Dendritic cell treated with granulocyte-macrophage colony-stimulating factor and Interleukin-4, amounts not matched to agents 40 ng/mL and 50 ng/mL, for 4 days (primary cell): ENCODE results near the gene KLHL33.

Experiments
- H3K27ac Mint-ChIP-seq: one replicate; pipeline ENCODE4 v1.8.0; 2022; ENCODE audit warnings: mild to moderate bottlenecking, mixed read lengths
- H3K27me3 Mint-ChIP-seq: one replicate; pipeline ENCODE4 v1.8.0; 2022; ENCODE audit warnings: mild to moderate bottlenecking, mixed read lengths
- H3K36me3 Mint-ChIP-seq: one replicate; pipeline ENCODE4 v1.8.0; 2022; ENCODE audit warnings: low read depth, mixed read lengths
- H3K4me1 Mint-ChIP-seq: one replicate; pipeline ENCODE4 v1.8.0; 2022; ENCODE audit warnings: low read depth, mixed read lengths
- H3K4me3 Mint-ChIP-seq: one replicate; pipeline ENCODE4 v1.8.0; 2022; ENCODE audit warnings: mild to moderate bottlenecking, moderate library complexity, mixed read lengths
- H3K9me3 Mint-ChIP-seq: one replicate; pipeline ENCODE4 v1.8.0; 2022; ENCODE audit warnings: mixed read lengths
- intact Hi-C: fragments of 100-400 bp; cut with micrococcal nuclease; formaldehyde crosslinking; loops from one replicate; pipeline ENCODE4 v1.15.0; 2022

KLHL33 gene

DNA sequence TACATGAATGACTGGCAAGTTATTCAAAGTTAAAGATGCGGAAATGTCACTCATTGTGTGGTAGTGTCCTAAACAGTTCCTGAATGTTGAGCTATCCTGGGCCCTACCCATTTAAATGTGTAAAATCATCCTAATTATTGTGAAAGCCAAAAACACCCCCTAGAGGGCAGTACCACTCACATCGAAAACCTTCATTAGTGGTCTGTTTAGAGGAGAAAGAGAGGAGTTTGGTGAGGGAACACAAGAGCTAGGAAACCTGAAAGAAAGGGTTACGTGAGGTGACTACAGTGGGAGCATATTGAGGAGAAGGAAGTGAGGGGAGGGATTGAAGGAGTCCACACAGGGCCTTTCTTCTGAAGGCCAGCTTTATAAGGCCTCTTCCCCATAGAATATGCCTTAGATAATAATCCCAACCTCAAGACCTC lies 20.2 kb downstream of the KLHL33 start:
- H3K9me3 Mint-ChIP-seq, result no peaks in the 10 kb centered on the region
- H3K4me3 Mint-ChIP-seq, result no peak overlapping the region
- intact Hi-C loops, result loop anchor here (10.0 kb wide), 1 partner anchor 71 kb away; the partner anchor contains the start of gene PARP2
- H3K27me3 Mint-ChIP-seq, result no peaks in the 10 kb centered on the region
- H3K4me1 Mint-ChIP-seq, result peaks cover 46% of the 10 kb centered on the region
- peaks cover 23% of the 10 kb centered on the region for H3K36me3 Mint-ChIP-seq
- H3K27ac Mint-ChIP-seq, result peak overlapping the region; percentile 57

DNA sequence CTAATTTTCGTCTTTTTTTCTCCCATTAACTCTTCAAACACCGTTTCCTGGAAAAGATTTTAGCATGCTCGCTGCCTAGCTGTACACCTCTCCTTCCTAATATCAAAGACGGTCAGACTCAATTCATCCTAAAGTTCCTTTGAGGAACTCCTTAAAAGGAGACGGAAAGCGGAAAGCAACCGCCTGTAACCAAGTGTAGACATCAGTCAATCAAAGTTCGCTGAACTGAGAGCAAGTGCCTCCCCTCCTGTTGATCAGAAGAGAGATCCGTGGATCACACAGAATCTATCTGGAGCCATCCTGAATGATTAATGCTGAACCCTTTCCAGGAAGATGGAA lies 22.3 kb downstream of the KLHL33 start:
- Mint-ChIP-seq H3K4me3 (peak overlapping the region; percentile 95), H3K9me3 (no peaks in the 10 kb centered on the region), H3K27me3 (no peaks in the 10 kb centered on the region), H3K27ac (peak overlapping the region; percentile 92), H3K36me3 (peaks cover 35% of the 10 kb centered on the region), H3K4me1 (peaks cover 47% of the 10 kb centered on the region)
- intact Hi-C loops, result loop anchor here (2.0 to 10.0 kb wide), 4 partner anchors 41 to 274 kb away; partner anchors contain the start of genes ANG, APEX1, OSGEP and PARP2

GRCh38 chr14:20412876-20413743 lies 22.9 kb downstream of the KLHL33 start, which contains the start of gene TEP1:
TEP1 (minus strand) TSS chr14:20413501; CDS start chr14:20408439, 5,062 bp downstream.
- peak within 1 kb of the TSS; percentile 92 for H3K27ac Mint-ChIP-seq
- H3K27me3 Mint-ChIP-seq, result no peaks in the 10 kb centered on the region
- peaks cover 44% of the 10 kb centered on the region for H3K4me1 Mint-ChIP-seq
- intact Hi-C loops, result loop anchor here (2.0 to 10.0 kb wide), 4 partner anchors 42 to 274 kb away; partner anchors contain the start of genes ANG, APEX1, OSGEP and PARP2
- H3K36me3 Mint-ChIP-seq, result peaks cover 41% of the 10 kb centered on the region
- peak within 1 kb of the TSS; percentile 95 for H3K4me3 Mint-ChIP-seq
- no peaks in the 10 kb centered on the region for H3K9me3 Mint-ChIP-seq

GRCh38 chr14:20412411-20412810 lies 23.6 kb downstream of the KLHL33 start:
- intact Hi-C loops, result loop anchor here (2.0 to 10.0 kb wide), 4 partner anchors 42 to 275 kb away; partner anchors contain the start of genes ANG, APEX1, OSGEP and PARP2
- Mint-ChIP-seq H3K4me1 (peaks cover 47% of the 10 kb centered on the region), H3K27me3 (no peaks in the 10 kb centered on the region), H3K36me3 (peaks cover 48% of the 10 kb centered on the region), H3K4me3 (peak overlapping the region; percentile 95), H3K27ac (peak overlapping the region; percentile 92), H3K9me3 (no peaks in the 10 kb centered on the region)

GRCh38 chr14:20409226-20409625 lies 26.7 kb downstream of the KLHL33 start:
- H3K36me3 Mint-ChIP-seq, result peaks cover 80% of the 10 kb centered on the region
- peak overlapping the region; percentile 4 for H3K27ac Mint-ChIP-seq
- intact Hi-C loops, result no loop called here
- H3K9me3 Mint-ChIP-seq, result no peaks in the 10 kb centered on the region
- peaks cover 59% of the 10 kb centered on the region for H3K4me1 Mint-ChIP-seq
- no peaks in the 10 kb centered on the region for H3K27me3 Mint-ChIP-seq
- H3K4me3 Mint-ChIP-seq, result no peak overlapping the region

GRCh38 chr14:20403521-20403920 lies 32.4 kb downstream of the KLHL33 start:
- Mint-ChIP-seq H3K27ac (no peak overlapping the region), H3K4me1 (peaks cover 28% of the 10 kb centered on the region), H3K9me3 (no peaks in the 10 kb centered on the region), H3K4me3 (no peak overlapping the region), H3K36me3 (peaks cover 99% of the 10 kb centered on the region), H3K27me3 (no peaks in the 10 kb centered on the region)
- intact Hi-C loops, result no loop called here

DNA sequence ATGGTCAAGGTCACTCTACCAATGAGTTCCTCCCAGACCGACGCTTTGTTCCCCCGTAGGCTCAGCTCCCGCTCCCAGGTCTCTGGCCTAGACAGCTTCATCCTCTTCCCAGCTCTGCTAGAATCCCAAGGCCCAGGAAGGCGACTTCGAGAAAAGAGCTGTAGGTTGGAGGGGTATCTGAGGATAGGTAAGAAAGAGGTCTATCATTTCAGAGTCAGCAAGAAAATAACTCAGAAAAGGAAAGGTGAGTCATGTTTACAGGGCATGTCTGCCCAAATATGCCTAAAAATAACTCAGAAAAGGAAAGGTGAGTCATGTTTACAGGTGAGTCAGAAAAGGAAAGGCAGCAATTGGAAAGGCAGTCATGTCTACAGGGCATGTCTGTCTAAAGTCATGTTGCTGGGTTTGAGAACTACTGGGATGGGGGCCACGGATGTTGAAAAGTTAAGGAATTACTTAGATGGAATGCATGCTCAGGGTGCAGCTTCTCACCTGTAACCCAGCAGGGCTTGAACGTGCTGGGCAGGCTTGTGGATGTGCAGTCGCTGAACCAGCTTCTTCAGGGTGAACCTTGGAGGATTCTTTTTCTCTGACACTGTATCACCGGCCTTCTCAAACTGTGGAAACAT lies 34.9 kb downstream of the KLHL33 start:
- intact Hi-C loops, result no loop called here
- Mint-ChIP-seq H3K36me3 (peaks cover 95% of the 10 kb centered on the region), H3K4me1 (peaks cover 19% of the 10 kb centered on the region), H3K27me3 (no peaks in the 10 kb centered on the region), H3K9me3 (no peaks in the 10 kb centered on the region), H3K4me3 (no peak overlapping the region), H3K27ac (no peak overlapping the region)

DNA sequence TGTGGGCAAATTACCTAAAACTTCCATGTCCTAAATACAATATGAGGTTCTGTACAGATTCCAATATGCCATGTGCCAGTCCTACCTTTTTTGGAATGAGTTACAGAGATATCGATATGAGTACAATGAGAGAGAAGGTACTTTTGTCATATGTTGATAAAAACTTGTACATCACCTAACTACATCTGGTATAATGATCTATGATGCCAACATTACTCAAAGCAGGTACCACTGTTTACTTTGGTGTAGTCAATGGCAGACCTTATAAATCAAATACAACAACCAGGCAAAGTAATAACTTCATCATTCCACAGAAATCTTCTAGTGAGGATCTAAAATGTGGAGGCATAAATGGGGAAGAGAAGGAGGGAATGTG lies 35.4 kb downstream of the KLHL33 start:
- no peak overlapping the region for H3K4me3 Mint-ChIP-seq
- H3K27ac Mint-ChIP-seq, result no peak overlapping the region
- no peaks in the 10 kb centered on the region for H3K27me3 Mint-ChIP-seq
- intact Hi-C loops, result no loop called here
- H3K4me1 Mint-ChIP-seq, result peaks cover 14% of the 10 kb centered on the region
- H3K36me3 Mint-ChIP-seq, result peaks cover 95% of the 10 kb centered on the region
- H3K9me3 Mint-ChIP-seq, result no peaks in the 10 kb centered on the region

- Mint-ChIP-seq H3K4me1 (peaks cover 6% of the 10 kb centered on the region), H3K27me3 (no peaks in the 10 kb centered on the region), H3K4me3 (no peak overlapping the region), H3K27ac (no peak overlapping the region), H3K9me3 (no peaks in the 10 kb centered on the region), H3K36me3 (peaks cover 95% of the 10 kb centered on the region)
- intact Hi-C loops, result no loop called here
Observed at GRCh38 chr14:20397511-20397910, 38.5 kb downstream of the KLHL33 start.

DNA sequence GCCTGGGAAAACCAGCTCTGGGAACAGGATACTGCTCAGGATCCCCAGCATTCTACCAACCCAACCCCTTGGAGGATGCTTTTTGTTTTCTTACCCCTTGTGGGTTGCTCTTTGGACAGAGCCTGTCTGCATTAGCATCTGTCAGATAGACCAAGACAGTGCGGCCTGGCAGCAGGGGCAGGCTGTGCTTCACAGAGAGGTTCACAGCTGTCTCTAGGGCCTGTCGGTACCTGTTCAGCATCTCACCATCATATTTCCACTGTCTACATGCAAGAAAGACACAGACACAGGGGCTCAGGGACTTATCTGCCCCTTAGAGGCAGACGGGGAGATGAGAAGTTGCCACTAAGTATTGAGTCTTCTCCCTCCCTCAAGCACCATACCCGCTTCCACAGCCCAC lies 44.5 kb downstream of the KLHL33 start:
- Mint-ChIP-seq H3K27me3 (no peaks in the 10 kb centered on the region), H3K4me3 (no peak overlapping the region), H3K36me3 (peaks cover 100% of the 10 kb centered on the region), H3K27ac (no peak overlapping the region), H3K4me1 (peaks cover 24% of the 10 kb centered on the region), H3K9me3 (peaks cover 7% of the 10 kb centered on the region)
- intact Hi-C loops, result no loop called here

GRCh38 chr14:20388159-20388558 lies 47.8 kb downstream of the KLHL33 start:
- intact Hi-C loops, result no loop called here
- H3K4me1 Mint-ChIP-seq, result peaks cover 23% of the 10 kb centered on the region
- H3K36me3 Mint-ChIP-seq, result peaks cover 98% of the 10 kb centered on the region
- peaks cover 7% of the 10 kb centered on the region for H3K9me3 Mint-ChIP-seq
- H3K27ac Mint-ChIP-seq, result peak overlapping the region; percentile 86
- no peak overlapping the region for H3K4me3 Mint-ChIP-seq
- no peaks in the 10 kb centered on the region for H3K27me3 Mint-ChIP-seq

GRCh38 chr14:20387576-20387975 lies 48.4 kb downstream of the KLHL33 start:
- Mint-ChIP-seq H3K9me3 (peaks cover 7% of the 10 kb centered on the region), H3K4me3 (no peak overlapping the region), H3K36me3 (peaks cover 98% of the 10 kb centered on the region), H3K27me3 (no peaks in the 10 kb centered on the region), H3K27ac (peak overlapping the region; percentile 86), H3K4me1 (peaks cover 23% of the 10 kb centered on the region)
- intact Hi-C loops, result no loop called here

- peaks cover 98% of the 10 kb centered on the region for H3K36me3 Mint-ChIP-seq
- H3K4me1 Mint-ChIP-seq, result peaks cover 23% of the 10 kb centered on the region
- H3K27me3 Mint-ChIP-seq, result no peaks in the 10 kb centered on the region
- H3K27ac Mint-ChIP-seq, result peak overlapping the region; percentile 86
- no peak overlapping the region for H3K4me3 Mint-ChIP-seq
- intact Hi-C loops, result no loop called here
- H3K9me3 Mint-ChIP-seq, result peaks cover 7% of the 10 kb centered on the region
Observed at GRCh38 chr14:20386276-20386855, 49.6 kb downstream of the KLHL33 start.

GRCh38 chr14:20384886-20385285 lies 51.1 kb downstream of the KLHL33 start:
- Mint-ChIP-seq H3K36me3 (peaks cover 98% of the 10 kb centered on the region), H3K27me3 (no peaks in the 10 kb centered on the region), H3K9me3 (peaks cover 7% of the 10 kb centered on the region), H3K4me1 (peaks cover 23% of the 10 kb centered on the region), H3K27ac (no peak overlapping the region), H3K4me3 (no peak overlapping the region)
- intact Hi-C loops, result no loop called here
